Neuronal stem cell (in vitro differentiated cells): ENCODE data around the gene ST6GALNAC6.
"Not testable (repeated sequence)": the region's sequence is repeated elsewhere in the genome, so short reads cannot be mapped to it uniquely, and the experiment has no call there.

Experiments used
- DNase-seq: peaks from one replicate; pipeline ENCODE4 v3.0.0-alpha.2; 2013; ENCODE audit warnings: low spot score
- H2AFZ ChIP-seq: one replicate; pipeline ENCODE4 v1.6.1; 2013; ENCODE audit warnings: mild to moderate bottlenecking, low read length, inconsistent platforms
- H2AK5ac ChIP-seq: 2 replicates; pipeline ENCODE4 v1.6.1; 2013; ENCODE audit warnings: low read depth, mild to moderate bottlenecking, inconsistent platforms, low read length, moderate library complexity, mixed read lengths
- H2BK120ac ChIP-seq: 2 replicates; pipeline ENCODE4 v1.6.1; 2013; ENCODE audit warnings: low read depth, mild to moderate bottlenecking, inconsistent platforms, low read length, moderate library complexity, mixed read lengths
- H2BK12ac ChIP-seq: one replicate; pipeline ENCODE4 v1.6.1; 2013; ENCODE audit warnings: low read length, inconsistent platforms
- H2BK15ac ChIP-seq: 2 replicates; pipeline ENCODE4 v1.6.1; 2013; ENCODE audit warnings: mild to moderate bottlenecking, low read length, inconsistent platforms, mixed read lengths
- H2BK5ac ChIP-seq: one replicate; pipeline ENCODE4 v1.6.1; 2013; ENCODE audit warnings: inconsistent platforms, mild to moderate bottlenecking, low read length, moderate library complexity
- H3K14ac ChIP-seq: one replicate; pipeline ENCODE4 v1.6.1; 2013; ENCODE audit warnings: low read length, inconsistent platforms
- H3K18ac ChIP-seq: 2 replicates; pipeline ENCODE4 v1.6.1; 2013; ENCODE audit warnings: low read length, inconsistent platforms
- H3K23ac ChIP-seq: 2 replicates; pipeline ENCODE4 v1.6.1; 2013; ENCODE audit warnings: low read depth, mild to moderate bottlenecking, mixed read lengths, low read length, inconsistent platforms; ENCODE audit not compliant: poor library complexity
- H3K27ac ChIP-seq: replicated peaks from 3 replicates; pipeline ENCODE4 v1.5.1; 2013; ENCODE audit warnings: low read length, inconsistent platforms
- H3K27me3 ChIP-seq, 3 experiments: 2 replicates each; pipeline ENCODE4 v1.6.1; 2013; ENCODE audit warnings: low read length in 3 of 3, mild to moderate bottlenecking in 2 of 3, inconsistent platforms in 1 of 3, low read depth in 1 of 3, mixed read lengths in 1 of 3, moderate library complexity in 1 of 3; ENCODE audit not compliant: control insufficient read depth in 3 of 3, insufficient read depth in 3 of 3
- H3K36me3 ChIP-seq, 2 donors: replicated peaks in 1 of 2; 2 replicates each; pipeline ENCODE4 v1.6.1; 2013; ENCODE audit warnings: low read length in 2 of 2; ENCODE audit not compliant: control insufficient read depth in 2 of 2, insufficient read depth in 2 of 2
- H3K4ac ChIP-seq: 2 replicates; pipeline ENCODE4 v1.6.1; 2013; ENCODE audit warnings: inconsistent platforms, mild to moderate bottlenecking, low read length, moderate library complexity
- H3K4me1 ChIP-seq, 2 donors: 1 replicate in 1 of 2; 2 replicates in 1 of 2; pipeline ENCODE4 v1.6.1; 2013; ENCODE audit warnings: low read length in 2 of 2, low read depth in 1 of 2; ENCODE audit not compliant: control insufficient read depth in 2 of 2, insufficient read depth in 1 of 2
- H3K4me2 ChIP-seq: one replicate; pipeline ENCODE4 v1.6.1; 2013; ENCODE audit warnings: mild to moderate bottlenecking, low read length, inconsistent platforms; ENCODE audit not compliant: insufficient read depth, poor library complexity, severe bottlenecking
- H3K4me3 ChIP-seq, 2 donors: 2 replicates each; pipeline ENCODE4 v1.5.1; 2013; ENCODE audit warnings: low read length in 2 of 2, mild to moderate bottlenecking in 2 of 2, inconsistent platforms in 1 of 2, moderate library complexity in 1 of 2
- H3K79me1 ChIP-seq: one replicate; pipeline ENCODE4 v1.6.1; 2013; ENCODE audit warnings: low read depth, mild to moderate bottlenecking, inconsistent platforms, low read length, moderate library complexity
- H3K9ac ChIP-seq: one replicate; pipeline ENCODE4 v1.6.1; 2013; ENCODE audit warnings: mild to moderate bottlenecking, low read depth, low read length, inconsistent platforms; ENCODE audit not compliant: poor library complexity
- H3K9me3 ChIP-seq, 2 donors: replicated peaks in 1 of 2; 2 replicates each; pipeline versions ENCODE3 to v1.6.1; 2013; ENCODE audit warnings: low read length in 2 of 2, mild to moderate bottlenecking in 2 of 2, inconsistent platforms in 1 of 2, low read depth in 1 of 2, mixed read lengths in 1 of 2, moderate library complexity in 1 of 2; ENCODE audit not compliant: control insufficient read depth in 2 of 2, insufficient read depth in 1 of 2
- H4K8ac ChIP-seq: one replicate; pipeline ENCODE4 v1.6.1; 2013; ENCODE audit warnings: low read depth, mild to moderate bottlenecking, inconsistent platforms, low read length, moderate library complexity
- H4K91ac ChIP-seq: one replicate; pipeline ENCODE4 v1.6.1; 2013; ENCODE audit warnings: low read length, low read depth, mild to moderate bottlenecking, inconsistent platforms; ENCODE audit not compliant: poor library complexity
- WGBS, 2 donors: extraction: QIAGEN DNeasy Blood & Tissue Kit; methylation state at CpG; one replicate each; pipeline ENCODE4 v1.1.7; 2013; ENCODE audit warnings: missing lambda C conversion rate in 2 of 2, mixed read lengths in 1 of 2; ENCODE audit not compliant: insufficient read length in 2 of 2, insufficient replicate concordance in 1 of 2; ENCODE audit errors: extremely low coverage in 2 of 2; 5-methylcytosine and 5-hydroxymethylcytosine counted together

ST6GALNAC6 gene

DNA sequence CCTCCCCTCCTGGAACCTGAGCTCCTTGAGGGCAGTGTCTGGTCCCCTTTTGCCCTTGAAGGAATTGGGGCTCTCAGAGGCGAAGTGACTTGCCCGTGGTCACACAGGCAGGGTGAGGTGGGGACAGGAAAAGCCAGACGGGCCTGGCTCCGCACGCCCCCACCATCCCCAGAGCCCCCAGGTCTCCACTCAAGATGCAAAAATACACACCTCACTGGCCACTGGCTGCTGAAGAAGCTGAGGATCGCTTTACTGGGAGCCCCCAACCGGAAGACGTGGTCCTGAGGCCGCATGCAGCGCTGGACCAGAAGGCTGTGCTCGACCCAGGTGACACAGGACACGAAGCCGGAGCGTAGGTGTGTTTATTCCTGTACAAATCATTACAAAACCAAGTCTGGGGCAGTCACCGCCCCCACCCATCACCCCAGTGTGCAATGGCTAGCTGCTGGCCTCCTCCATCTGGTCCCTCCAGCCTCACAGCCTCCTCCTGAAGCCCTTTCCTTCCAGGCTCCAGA is 14.4 kb downstream of the ST6GALNAC6 start:
- H3K9me3 ChIP-seq = peaks cover 0 to 2% of the 10 kb centered on the region in 2 donors
- H2AFZ ChIP-seq = no peak overlapping the region
- no peak overlapping the region for H2BK120ac ChIP-seq
- H2BK15ac ChIP-seq = no peak overlapping the region
- WGBS, 2 donors = no CpG with 5 or more reads among the region's 15 CpGs
- no peak overlapping the region for H3K18ac ChIP-seq
- H3K4ac ChIP-seq = no peak overlapping the region
- no peak overlapping the region for H3K4me2 ChIP-seq
- H3K27ac ChIP-seq = no peak overlapping the region
- peaks cover 14 to 24% of the 10 kb centered on the region in 2 donors for H3K36me3 ChIP-seq
- no peaks in the 10 kb centered on the region for H3K27me3 ChIP-seq
- H3K4me3 ChIP-seq = no peak overlapping the region
- no peak overlapping the region for H3K23ac ChIP-seq
- H2BK5ac ChIP-seq = no peak overlapping the region
- no peak overlapping the region for H4K8ac ChIP-seq
- no peak overlapping the region for H2AK5ac ChIP-seq
- no peak for DNase-seq
- H3K14ac ChIP-seq = peak overlapping the region; percentile 4
- no peak overlapping the region for H2BK12ac ChIP-seq
- H4K91ac ChIP-seq = no peak overlapping the region
- H3K79me1 ChIP-seq = no peaks in the 10 kb centered on the region
- H3K4me1 ChIP-seq = peaks cover 0 to 2% of the 10 kb centered on the region in 2 donors
- H3K9ac ChIP-seq = no peak overlapping the region

DNA sequence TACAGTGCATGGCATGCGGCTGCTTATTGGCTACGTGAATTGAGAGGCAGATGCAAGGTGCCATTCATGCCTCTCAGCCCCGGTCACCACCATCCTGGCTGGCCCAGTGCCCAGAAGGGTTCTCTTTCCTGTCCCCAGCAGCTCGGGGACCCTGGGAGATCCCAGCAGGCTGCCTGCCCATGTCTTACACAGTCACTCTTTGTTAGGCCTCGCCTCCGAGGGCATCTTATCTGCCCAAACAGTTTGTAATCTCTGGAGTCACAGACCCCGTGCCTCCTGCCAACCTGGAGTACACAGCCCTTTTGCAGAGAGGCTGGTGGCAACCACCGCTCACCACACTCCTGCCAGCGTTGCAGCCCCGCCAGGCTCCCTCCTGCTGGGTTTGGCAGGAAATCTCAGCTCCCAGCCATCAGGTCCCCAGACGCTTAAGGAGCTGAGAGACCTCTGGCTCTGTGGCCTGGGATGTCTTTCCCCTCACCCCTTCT is 14.9 kb downstream of the ST6GALNAC6 start:
- Histone ChIP-seq H4K91ac (no peak overlapping the region), H3K36me3 (peaks cover 14 to 19% of the 10 kb centered on the region in 2 donors), H2BK5ac (no peak overlapping the region), H3K23ac (no peak overlapping the region), H3K14ac (no peak overlapping the region), H2AK5ac (no peak overlapping the region), H3K18ac (no peak overlapping the region), H3K9ac (peak overlapping the region; percentile 38), H3K4me1 (peaks cover 0 to 2% of the 10 kb centered on the region in 2 donors), H2BK15ac (no peak overlapping the region), H3K79me1 (no peaks in the 10 kb centered on the region), H3K9me3 (peaks cover 0 to 2% of the 10 kb centered on the region in 2 donors), H3K4me2 (no peak overlapping the region), H2BK120ac (no peak overlapping the region), H3K4me3 (no peak overlapping the region), H2BK12ac (no peak overlapping the region), H2AFZ (no peak overlapping the region), H3K4ac (no peak overlapping the region), H3K27me3 (no peaks in the 10 kb centered on the region), H3K27ac (no peak overlapping the region), H4K8ac (no peak overlapping the region)
- DNase-seq = no peak
- WGBS, 2 donors = no CpG with 5 or more reads among the region's 11 CpGs

DNA sequence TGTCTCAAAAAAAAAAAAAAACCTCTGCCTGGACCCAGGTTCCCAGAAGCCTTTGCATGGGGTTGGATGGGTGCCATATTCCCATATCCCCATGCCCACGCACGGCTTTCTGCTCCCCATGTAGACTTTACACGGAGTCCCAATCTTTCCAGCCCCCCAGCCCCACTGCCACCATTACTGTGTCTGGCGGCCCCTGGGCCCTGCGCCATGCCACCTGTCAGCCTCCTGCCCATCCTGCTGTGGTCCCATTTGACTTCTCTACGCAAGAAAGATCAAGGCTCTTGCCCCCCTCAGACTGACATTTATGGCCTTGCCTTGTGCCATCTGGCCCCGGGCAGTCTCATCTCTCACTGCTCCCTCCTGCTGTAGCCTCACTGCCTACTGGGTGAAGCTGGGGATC is 15.4 kb downstream of the ST6GALNAC6 start:
- WGBS, 2 donors = no CpG with 5 or more reads among the region's 7 CpGs
- no peaks in the 10 kb centered on the region for H3K27me3 ChIP-seq
- H3K9ac ChIP-seq = peak overlapping the region; percentile 12
- H4K91ac ChIP-seq = no peak overlapping the region
- no peak overlapping the region for H2BK5ac ChIP-seq
- H2BK15ac ChIP-seq = no peak overlapping the region
- DNase-seq = no peak
- no peak overlapping the region for H3K14ac ChIP-seq
- no peak overlapping the region for H2BK12ac ChIP-seq
- no peak overlapping the region for H2AFZ ChIP-seq
- H4K8ac ChIP-seq = no peak overlapping the region
- H2AK5ac ChIP-seq = no peak overlapping the region
- no peak overlapping the region for H3K4me2 ChIP-seq
- peaks cover 0 to 2% of the 10 kb centered on the region in 2 donors for H3K4me1 ChIP-seq
- peaks cover 0 to 2% of the 10 kb centered on the region in 2 donors for H3K9me3 ChIP-seq
- no peak overlapping the region for H3K23ac ChIP-seq
- H3K18ac ChIP-seq = no peak overlapping the region
- no peak overlapping the region for H2BK120ac ChIP-seq
- H3K79me1 ChIP-seq = no peaks in the 10 kb centered on the region
- H3K36me3 ChIP-seq = peaks cover 14 to 19% of the 10 kb centered on the region in 2 donors
- H3K4ac ChIP-seq = no peak overlapping the region
- no peak overlapping the region for H3K27ac ChIP-seq
- no peak overlapping the region for H3K4me3 ChIP-seq

DNA sequence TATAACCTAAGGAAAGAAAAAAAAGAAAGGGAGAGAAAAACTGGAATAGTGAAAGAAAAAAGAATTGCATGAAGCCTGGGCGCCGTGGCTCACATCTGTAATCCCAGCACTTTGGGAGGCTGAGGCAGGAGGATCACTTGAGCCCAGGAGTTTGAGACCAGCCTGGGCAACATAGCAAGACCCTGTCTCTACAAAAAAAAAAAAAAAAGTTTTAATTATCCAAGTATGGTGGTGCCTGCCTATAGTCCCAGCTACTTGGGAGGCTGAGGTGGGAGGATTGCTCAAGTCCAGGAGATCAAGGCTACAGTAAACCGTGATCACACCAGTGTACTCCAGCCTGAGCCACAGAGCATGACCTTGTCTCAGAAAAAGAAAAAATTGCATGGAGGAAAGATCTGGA is 17.7 kb downstream of the ST6GALNAC6 start:
- not testable (repeated sequence) for H3K9ac ChIP-seq, H3K27ac ChIP-seq, H3K4ac ChIP-seq, H3K4me3 ChIP-seq, H3K79me1 ChIP-seq, H2AK5ac ChIP-seq, DNase-seq, H3K14ac ChIP-seq, H3K23ac ChIP-seq, H2BK15ac ChIP-seq, H3K9me3 ChIP-seq, H4K91ac ChIP-seq, H3K18ac ChIP-seq, H3K27me3 ChIP-seq, H2AFZ ChIP-seq, H3K36me3 ChIP-seq, H2BK5ac ChIP-seq, H2BK12ac ChIP-seq, H4K8ac ChIP-seq, H2BK120ac ChIP-seq, H3K4me2 ChIP-seq
- H3K4me1 ChIP-seq = peaks cover 11 to 14% of the 10 kb centered on the region in 2 donors
- no CpG with 5 or more reads among the region's 3 CpGs for WGBS, 2 donors
